ENCODE data around the gene GRAMD2B.

GRAMD2B gene

DNA sequence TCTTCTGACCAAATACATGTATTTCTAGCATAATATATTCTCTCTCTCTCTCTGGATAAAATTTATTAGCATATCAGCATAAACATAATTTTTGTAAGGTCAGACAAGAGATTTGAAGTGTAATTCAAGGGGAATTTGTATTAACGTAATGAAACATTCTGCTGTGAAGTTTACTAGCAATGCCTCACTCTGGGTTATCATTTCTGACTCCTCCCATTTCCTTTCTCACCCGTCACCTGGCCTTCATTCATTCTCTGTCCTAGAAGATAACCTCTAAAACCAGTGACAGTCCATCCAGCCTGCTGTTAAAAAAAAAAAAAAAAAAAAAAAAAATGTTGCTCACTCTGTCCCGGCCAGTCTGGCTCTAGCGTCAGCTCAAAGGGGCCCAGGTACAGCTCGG is 27.1 kb downstream of the GRAMD2B start:
- DNase-seq (ENCODE audit: low read depth): no peak

- DNase-seq (ENCODE audit: low read depth): no peak
Measured at GRCh38 chr5:126450907-126451306, 27.7 kb downstream of the GRAMD2B start.

DNA sequence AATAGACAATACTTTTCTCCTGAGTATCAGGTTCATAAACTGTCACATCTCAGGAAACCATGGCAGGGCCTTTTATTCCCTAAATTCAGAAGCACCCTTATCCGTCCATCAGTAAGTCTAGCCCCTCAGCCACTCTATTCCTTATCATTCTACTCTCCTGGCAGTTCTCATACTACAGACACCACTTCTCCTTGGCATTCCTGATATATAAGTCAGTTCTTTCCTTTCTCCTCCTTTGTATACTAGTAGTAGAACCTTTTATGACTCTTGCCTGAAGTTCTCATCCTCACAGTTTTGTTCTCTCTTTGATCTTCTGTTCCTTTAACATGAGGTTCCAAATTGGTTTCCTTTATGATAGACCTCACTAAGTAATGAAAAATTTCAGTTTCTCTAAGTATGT is 29.3 kb downstream of the GRAMD2B start:
- no peak for DNase-seq (ENCODE audit: low read depth)

DNA sequence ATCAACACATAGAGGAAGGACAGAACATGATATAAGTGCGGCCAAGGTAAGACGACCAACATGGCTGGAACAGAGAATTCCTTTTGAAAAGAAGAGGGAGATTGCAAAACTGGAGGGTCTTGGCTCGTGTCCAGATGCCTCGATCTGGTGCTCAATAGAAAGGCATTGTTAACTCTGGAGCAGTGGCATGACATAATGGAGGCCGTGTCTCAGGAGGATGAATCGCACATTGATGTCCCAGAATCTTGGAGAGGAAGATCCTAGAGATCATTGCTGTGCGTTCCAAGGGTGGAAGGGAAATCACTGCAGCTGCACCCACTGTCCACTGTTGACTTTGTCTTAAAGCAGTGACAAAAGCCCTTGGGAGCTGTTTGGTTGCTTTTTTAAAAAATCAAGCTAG is 30.9 kb downstream of the GRAMD2B start:
- DNase-seq (ENCODE audit: low read depth): no peak

DNA sequence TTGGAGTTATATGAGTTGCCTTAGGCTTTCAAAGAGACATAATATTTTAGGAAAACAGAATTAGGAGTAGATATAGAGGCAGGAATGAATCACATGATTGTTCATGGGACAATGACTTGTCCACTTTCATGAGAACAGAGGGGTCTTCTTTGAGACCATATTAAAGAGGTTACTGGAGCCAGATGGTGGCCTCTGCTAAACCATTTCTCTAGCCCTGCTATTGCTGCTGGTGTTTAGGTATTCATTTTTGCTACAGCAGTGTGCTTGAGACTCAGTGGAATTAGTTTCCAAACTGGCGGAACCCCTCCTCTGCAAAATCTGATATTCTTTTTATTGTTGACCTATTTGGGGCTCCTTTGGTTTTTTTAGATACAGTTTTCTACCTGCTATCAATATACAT is 31.3 kb downstream of the GRAMD2B start:
- no peak for DNase-seq (ENCODE audit: low read depth)

DNA sequence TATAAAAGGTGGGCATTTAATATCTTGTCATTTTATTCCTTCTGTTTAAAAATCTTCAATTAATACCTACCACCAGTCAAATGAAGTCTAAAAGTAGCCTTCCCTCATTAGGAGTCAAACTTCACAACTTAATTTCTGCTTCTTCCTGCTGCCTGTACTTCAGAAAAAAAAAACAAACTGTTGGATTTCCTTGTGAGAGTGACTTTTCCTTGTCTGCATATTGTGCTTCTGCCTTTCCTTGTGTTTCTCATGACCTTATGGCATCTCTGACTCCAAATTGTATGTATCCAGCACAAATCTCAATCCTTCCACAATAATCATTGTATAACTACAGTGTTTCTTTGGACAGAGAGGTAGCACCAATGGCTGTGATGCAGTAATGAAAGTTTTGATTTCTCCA is 32.1 kb downstream of the GRAMD2B start:
- no peak for DNase-seq (ENCODE audit: low read depth)

DNA sequence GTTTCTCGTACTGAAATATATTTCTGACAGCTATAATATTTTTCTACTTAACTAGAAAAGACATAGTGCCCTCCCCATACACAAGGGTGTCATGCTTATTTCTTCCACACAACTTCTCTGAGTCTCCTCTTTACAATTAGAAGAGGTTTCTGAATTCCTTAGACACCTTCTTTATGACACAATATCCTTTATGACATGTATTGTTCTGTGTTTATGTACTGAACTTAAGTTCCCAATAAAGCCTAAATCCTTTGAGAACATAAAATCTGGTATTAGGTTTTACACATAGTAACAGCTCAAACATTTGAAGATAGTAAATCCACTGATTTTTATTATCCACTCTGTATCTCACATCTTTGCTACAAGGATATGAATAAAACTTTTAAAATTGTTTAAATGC is 32.5 kb downstream of the GRAMD2B start:
- no peak for DNase-seq (ENCODE audit: low read depth)

- DNase-seq (ENCODE audit: low read depth): no peak
Measured at GRCh38 chr5:126456217-126456820, 33.1 kb downstream of the GRAMD2B start.

GRCh38 chr5:126460459-126460858 is 37.2 kb downstream of the GRAMD2B start:
- no peak for DNase-seq (ENCODE audit: low read depth)

DNA sequence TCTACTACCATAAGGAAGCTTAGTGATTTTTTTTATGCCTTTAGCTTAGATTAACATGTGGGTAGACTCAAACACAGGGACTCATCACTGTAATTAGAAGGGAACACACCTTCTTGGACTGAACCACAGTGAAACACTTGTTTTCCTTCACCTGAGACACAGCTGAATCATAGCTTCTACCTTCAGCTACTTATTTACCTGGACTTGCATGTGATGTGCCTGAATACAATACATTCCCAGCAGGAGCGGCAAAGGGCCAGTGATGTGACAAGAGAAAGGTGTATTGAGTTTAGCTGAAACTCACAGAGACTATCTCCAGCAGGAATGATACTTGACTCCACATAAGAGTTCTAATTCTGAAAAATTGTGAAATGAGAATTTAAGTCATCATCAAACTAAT is 37.8 kb downstream of the GRAMD2B start:
- DNase-seq (ENCODE audit: low read depth): no peak

DNA sequence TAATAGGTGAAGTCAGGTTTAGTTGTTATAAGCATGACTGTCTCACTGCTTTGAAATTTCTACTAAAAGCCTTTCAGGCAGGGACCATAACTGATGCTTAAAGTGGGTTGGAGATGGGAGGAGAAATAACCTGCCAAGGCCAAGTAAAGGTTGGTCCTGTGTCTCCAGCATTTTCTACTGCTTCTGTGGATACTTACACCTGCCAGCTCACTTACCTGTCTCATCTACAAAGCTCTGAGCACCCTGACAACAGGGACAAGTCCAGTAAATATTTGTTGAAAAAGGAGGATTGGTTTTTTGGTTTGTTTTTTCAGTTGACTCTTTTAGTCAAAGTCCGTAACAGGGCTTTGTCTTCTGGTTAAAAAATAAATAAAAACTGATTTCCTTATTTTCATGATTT is 38.6 kb downstream of the GRAMD2B start:
- DNase-seq (ENCODE audit: low read depth): no peak

- no peak for DNase-seq (ENCODE audit: low read depth)
Measured at GRCh38 chr5:126462239-126463014, 39.2 kb downstream of the GRAMD2B start.

GRCh38 chr5:126464016-126464415 is 40.8 kb downstream of the GRAMD2B start:
- DNase-seq (ENCODE audit: low read depth): no peak

GRCh38 chr5:126464959-126465358 is 41.8 kb downstream of the GRAMD2B start:
- DNase-seq (ENCODE audit: low read depth): no peak

DNA sequence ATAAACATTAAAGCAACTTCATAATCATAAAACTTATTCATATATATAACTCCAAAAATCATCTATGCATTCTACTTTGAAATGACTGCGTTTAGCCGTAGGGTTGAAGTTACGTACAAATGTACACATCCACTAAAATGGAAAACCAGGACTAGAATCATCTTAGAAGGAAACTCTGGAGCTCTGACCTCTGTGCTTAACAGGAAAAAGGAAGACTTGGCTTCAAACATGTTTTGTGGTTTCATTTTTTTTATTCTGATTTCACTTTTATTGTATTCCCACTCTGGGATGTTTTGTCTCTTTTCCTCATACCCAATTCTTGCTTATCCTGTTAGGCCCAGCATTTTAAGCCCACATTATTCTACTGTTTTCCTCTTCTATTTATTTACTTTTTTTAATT is 44.9 kb downstream of the GRAMD2B start:
- no peak for DNase-seq (ENCODE audit: low read depth)

GRCh38 chr5:126469536-126470316 is 46.5 kb downstream of the GRAMD2B start:
- no peak for DNase-seq (ENCODE audit: low read depth)

- peak; percentile 67 for DNase-seq (ENCODE audit: low read depth)
Measured at GRCh38 chr5:126470529-126470928, 47.3 kb downstream of the GRAMD2B start.

DNA sequence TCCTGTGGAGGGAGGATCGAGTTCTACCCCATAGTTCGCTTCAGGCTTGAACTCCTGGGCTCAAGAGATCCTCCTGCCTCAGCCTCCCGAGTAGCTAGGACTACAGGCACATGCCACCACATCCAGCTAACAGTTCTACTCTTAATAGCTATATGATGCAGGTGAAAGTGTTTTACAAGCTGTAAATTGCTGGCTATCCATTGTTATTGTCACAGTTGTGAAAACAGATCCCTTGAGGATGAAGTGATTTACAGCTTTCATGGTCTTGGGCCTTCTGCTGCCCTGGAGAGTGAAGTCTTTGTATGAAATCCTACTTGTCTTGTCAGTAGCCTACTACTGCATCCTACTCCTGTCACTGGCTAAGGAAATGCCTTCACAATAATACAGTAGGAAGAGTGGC is 48.0 kb downstream of the GRAMD2B start:
- DNase-seq (ENCODE audit: low read depth): no peak

- peak; percentile 48 for DNase-seq (ENCODE audit: low read depth)
Measured at GRCh38 chr5:126471875-126472537, 48.8 kb downstream of the GRAMD2B start.

DNA sequence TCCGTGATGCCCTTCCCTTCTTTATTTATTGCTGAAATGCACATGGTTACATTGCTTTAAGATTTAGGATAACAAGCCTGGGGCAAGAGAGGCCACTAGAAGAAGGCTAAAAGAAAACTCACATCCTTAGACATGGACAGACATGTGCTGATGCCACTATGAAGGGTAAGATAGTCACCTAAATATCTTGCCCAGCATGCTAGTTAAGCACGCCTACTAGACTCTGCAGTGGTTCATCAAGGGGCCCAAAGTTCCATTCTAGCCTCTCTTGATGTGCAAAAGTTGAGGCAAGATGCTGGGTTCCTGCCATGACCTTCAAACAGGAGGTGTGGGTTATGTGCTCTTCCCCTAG is 49.3 kb downstream of the GRAMD2B start:
- DNase-seq (ENCODE audit: low read depth): no peak

GRCh38 chr5:126477294-126478117 is 54.3 kb downstream of the GRAMD2B start:
- DNase-seq (ENCODE audit: low read depth): peak; percentile 27

GRCh38 chr5:126479810-126480209 is 56.6 kb downstream of the GRAMD2B start:
- no peak for DNase-seq (ENCODE audit: low read depth)
